CD4-positive, alpha-beta T cell treated with Interleukin-17A for 4 hours (primary cell): ENCODE results near the gene TRAF2.
"Not testable (repeated sequence)": the region's sequence is repeated elsewhere in the genome, so short reads cannot be mapped to it uniquely, and the experiment has no call there.

ENCODE experiments used
- DNase-seq: peaks from one replicate; pipeline ENCODE4 v3.0.0-alpha.2; 2020; ENCODE audit warnings: mixed read lengths

The TRAF2 gene

GRCh38 chr9:136883670-136884069, 2.6 kb upstream of the TRAF2 start:
- DNase-seq = not testable (repeated sequence)

GRCh38 chr9:136886610-136887597, 588 bp downstream of the TRAF2 start:
- DNase-seq = peak; percentile 56

GRCh38 chr9:136888454-136888853, 2.1 kb downstream of the TRAF2 start:
- DNase-seq = no peak

- DNase-seq = no peak
Observed at GRCh38 chr9:136889858-136890257, 3.5 kb downstream of the TRAF2 start.

GRCh38 chr9:136890661-136891060, 4.3 kb downstream of the TRAF2 start:
- no peak for DNase-seq

GRCh38 chr9:136896027-136896426, 9.7 kb downstream of the TRAF2 start:
- no peak for DNase-seq

GRCh38 chr9:136898483-136899100, 12.3 kb downstream of the TRAF2 start:
- no peak for DNase-seq

GRCh38 chr9:136899196-136899595, 12.9 kb downstream of the TRAF2 start:
- no peak for DNase-seq

- DNase-seq = no peak
Observed at GRCh38 chr9:136900556-136900955, 14.2 kb downstream of the TRAF2 start.

GRCh38 chr9:136900988-136901515, 14.7 kb downstream of the TRAF2 start:
- no peak for DNase-seq

GRCh38 chr9:136901516-136902258, 15.4 kb downstream of the TRAF2 start:
- peak; percentile 79 for DNase-seq

- peak; percentile 78 for DNase-seq
Observed at GRCh38 chr9:136902259-136902821, 16.0 kb downstream of the TRAF2 start.

- DNase-seq = no peak
Observed at GRCh38 chr9:136903041-136903554, 16.8 kb downstream of the TRAF2 start.

- DNase-seq = no peak
Observed at GRCh38 chr9:136906266-136906665, 19.9 kb downstream of the TRAF2 start.

GRCh38 chr9:136907011-136907914, 20.9 kb downstream of the TRAF2 start:
- no peak for DNase-seq

GRCh38 chr9:136910197-136910900, 24.0 kb downstream of the TRAF2 start:
- DNase-seq = no peak

GRCh38 chr9:136910901-136911245, 24.6 kb downstream of the TRAF2 start:
- peak; percentile 12 for DNase-seq

- no peak for DNase-seq
Observed at GRCh38 chr9:136913701-136914438, 27.6 kb downstream of the TRAF2 start.

GRCh38 chr9:136915632-136916329, 29.5 kb downstream of the TRAF2 start:
- DNase-seq = no peak
